ENCODE measurements around the gene ABCA10. TPM values are rescaled to one million over a fixed set of nuclear protein-coding genes. Genes with fewer than 3 reads are reported as not detected.
A peak's percentile ranks its signal among the peaks of the same experiment; 100 is the strongest.

The ABCA10 gene
- polyA plus RNA-seq, 2 donors = 2.5 to 5.4 TPM

DNA sequence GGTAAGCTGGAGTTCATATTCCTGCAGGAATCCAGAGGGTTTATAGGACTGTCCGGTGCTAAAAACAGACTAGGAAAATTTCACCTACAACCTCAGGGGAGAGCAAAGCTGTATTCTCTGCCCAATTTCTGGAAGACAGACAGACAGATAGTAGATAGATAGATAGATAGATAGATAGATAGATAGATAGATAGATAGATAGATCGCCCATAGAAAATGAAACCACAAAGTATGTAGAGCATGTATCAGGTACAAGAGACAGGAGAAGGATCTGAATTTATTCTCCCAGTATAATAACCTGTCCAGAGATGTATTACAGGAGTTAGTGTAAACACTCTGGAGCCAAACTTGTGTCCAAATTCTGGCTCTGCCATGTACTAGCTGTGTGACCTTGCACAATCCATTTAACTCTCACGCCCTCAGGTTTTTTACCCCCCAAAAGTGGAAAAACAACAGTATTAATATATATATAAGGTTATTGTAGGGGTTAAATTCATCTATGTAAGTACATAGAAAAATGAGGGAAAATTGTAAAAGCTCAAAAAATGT lies 84.9 kb downstream of the ABCA10 start:
- no peak overlapping the region for H3K27ac ChIP-seq (ENCODE audit: low read depth in 2 of 2, low read length in 1 of 2)
- no peaks in the 10 kb centered on the region for H3K9me3 ChIP-seq (ENCODE audit: control insufficient read depth in 2 of 2, insufficient read depth in 1 of 2, low read depth in 1 of 2, low read length in 1 of 2)
- no peaks in the 10 kb centered on the region for H3K4me1 ChIP-seq (ENCODE audit: control insufficient read depth in 2 of 2, insufficient read depth in 2 of 2, low read length in 1 of 2)
- no peaks in the 10 kb centered on the region for H3K27me3 ChIP-seq (ENCODE audit: control insufficient read depth in 1 of 2, insufficient read depth in 2 of 2, low read length in 2 of 2)
- no peak overlapping the region for H3K4me3 ChIP-seq (ENCODE audit: low read depth in 1 of 2, low read length in 2 of 2)
- WGBS, 2 donors = 95 to 98% methylated on average over 3 of the region's 3 CpGs
- no peaks in the 10 kb centered on the region for H3K36me3 ChIP-seq (ENCODE audit: control insufficient read depth in 2 of 2, insufficient read depth in 2 of 2, low read length in 1 of 2)

DNA sequence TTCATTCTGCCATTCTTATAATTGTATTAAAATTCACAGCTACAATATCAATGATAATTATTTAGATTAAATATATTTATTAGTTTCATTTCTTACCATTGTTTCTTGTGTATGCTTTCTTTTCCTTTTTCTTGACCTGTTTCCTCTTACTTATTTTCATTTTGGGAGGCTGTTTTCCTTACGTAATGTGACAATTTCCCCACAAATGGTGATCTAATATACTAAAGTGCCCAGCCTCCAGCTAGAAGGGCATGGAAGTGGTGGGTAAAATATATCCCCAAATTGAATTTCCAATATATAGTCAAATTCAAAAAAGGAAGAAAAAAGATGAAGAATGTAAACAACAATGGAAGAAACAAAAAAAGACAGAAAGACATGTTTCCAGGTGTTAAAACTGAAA lies 85.5 kb downstream of the ABCA10 start:
- Histone ChIP-seq H3K4me3 (ENCODE audit: low read depth in 1 of 2, low read length in 2 of 2) (no peak overlapping the region), H3K27ac (ENCODE audit: low read depth in 2 of 2, low read length in 1 of 2) (no peak overlapping the region), H3K9me3 (ENCODE audit: control insufficient read depth in 2 of 2, insufficient read depth in 1 of 2, low read depth in 1 of 2, low read length in 1 of 2) (no peaks in the 10 kb centered on the region), H3K4me1 (ENCODE audit: control insufficient read depth in 2 of 2, insufficient read depth in 2 of 2, low read length in 1 of 2) (no peaks in the 10 kb centered on the region), H3K36me3 (ENCODE audit: control insufficient read depth in 2 of 2, insufficient read depth in 2 of 2, low read length in 1 of 2) (no peaks in the 10 kb centered on the region), H3K27me3 (ENCODE audit: control insufficient read depth in 1 of 2, insufficient read depth in 2 of 2, low read length in 2 of 2) (no peaks in the 10 kb centered on the region)
- 87% methylated on average over 1 of the region's 1 CpG for WGBS, 2 donors

DNA sequence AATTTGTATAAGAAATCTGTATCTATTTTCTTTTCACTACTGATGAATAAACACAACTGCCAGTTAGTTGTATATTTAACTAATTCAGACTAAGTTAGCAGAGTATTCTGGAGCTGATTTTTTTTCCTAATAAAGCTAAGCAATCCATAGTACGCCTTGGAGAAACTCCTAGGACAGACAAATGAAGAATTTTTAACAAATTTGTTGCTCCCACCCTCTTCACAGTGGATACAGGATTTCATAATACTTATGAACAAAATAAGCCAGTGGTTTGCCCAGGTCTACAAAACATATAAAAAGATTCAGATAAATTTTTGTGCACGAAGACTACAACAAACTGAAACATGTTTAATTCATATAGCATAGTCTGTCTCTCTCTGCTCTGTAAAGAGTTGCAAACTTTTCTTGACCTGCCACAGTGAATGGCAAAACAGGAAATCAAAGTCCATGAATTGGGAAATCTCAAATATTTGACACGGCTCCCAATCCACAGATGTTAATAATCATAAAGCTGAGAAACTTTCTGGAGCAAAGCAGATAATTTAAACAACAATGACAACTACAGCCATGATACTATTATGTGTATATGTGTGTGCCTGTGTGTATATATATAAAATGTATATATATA lies 86.3 kb downstream of the ABCA10 start:
- 51 to 55% methylated on average over 3 of the region's 3 CpGs for WGBS, 2 donors
- Histone ChIP-seq H3K27me3 (ENCODE audit: control insufficient read depth in 1 of 2, insufficient read depth in 2 of 2, low read length in 2 of 2) (no peaks in the 10 kb centered on the region), H3K4me3 (ENCODE audit: low read depth in 1 of 2, low read length in 2 of 2) (no peak overlapping the region), H3K4me1 (ENCODE audit: control insufficient read depth in 2 of 2, insufficient read depth in 2 of 2, low read length in 1 of 2) (no peaks in the 10 kb centered on the region), H3K9me3 (ENCODE audit: control insufficient read depth in 2 of 2, insufficient read depth in 1 of 2, low read depth in 1 of 2, low read length in 1 of 2) (no peaks in the 10 kb centered on the region), H3K36me3 (ENCODE audit: control insufficient read depth in 2 of 2, insufficient read depth in 2 of 2, low read length in 1 of 2) (no peaks in the 10 kb centered on the region), H3K27ac (ENCODE audit: low read depth in 2 of 2, low read length in 1 of 2) (no peak overlapping the region)

DNA sequence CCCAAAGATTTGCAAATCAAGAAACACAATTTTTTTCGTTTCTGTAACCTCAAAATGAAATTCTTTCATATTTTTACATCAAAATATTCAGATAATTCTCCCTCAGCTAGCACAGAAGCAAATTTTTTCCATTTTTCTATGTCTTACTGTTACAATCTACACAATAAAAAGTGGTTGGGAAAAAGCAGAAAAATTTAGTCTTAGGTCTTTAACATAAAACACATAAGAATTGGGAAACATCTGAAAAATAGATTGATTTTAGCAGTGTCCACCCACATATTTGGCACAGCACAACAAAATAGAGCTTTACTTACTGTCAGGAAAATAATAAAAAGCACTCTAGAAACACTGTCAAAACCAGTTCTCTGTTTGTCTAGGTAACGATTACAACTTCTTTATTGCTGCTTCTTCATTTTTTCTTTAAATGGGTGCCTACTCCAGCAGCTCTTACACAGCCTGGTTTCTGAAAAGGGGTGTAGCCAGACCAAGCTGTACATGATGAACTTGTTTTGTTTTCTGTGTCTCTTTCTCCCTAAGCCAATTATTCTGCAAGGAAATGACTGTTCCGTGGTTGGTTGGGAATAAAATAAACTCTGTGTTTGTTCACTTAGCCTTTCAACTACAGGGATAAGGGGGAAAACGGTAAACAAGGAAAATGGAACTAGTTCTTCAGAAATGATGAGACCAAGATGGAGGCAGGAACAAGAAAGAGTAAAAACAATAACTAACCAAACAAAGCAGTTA lies 87.0 kb downstream of the ABCA10 start, which contains the start of gene ABCA6:
Gene ABCA6, minus strand, starts transcription at position 465 of the 744 bp plus-strand sequence. CDS start 1,192 bp downstream, outside the sequence.
- Histone ChIP-seq H3K4me1 (ENCODE audit: control insufficient read depth in 2 of 2, insufficient read depth in 2 of 2, low read length in 1 of 2) (no peaks in the 10 kb centered on the region), H3K4me3 (ENCODE audit: low read depth in 1 of 2, low read length in 2 of 2) (peak within 1 kb of the TSS in 1 of 2 donors; percentile 0), H3K36me3 (ENCODE audit: control insufficient read depth in 2 of 2, insufficient read depth in 2 of 2, low read length in 1 of 2) (no peaks in the 10 kb centered on the region), H3K27me3 (ENCODE audit: control insufficient read depth in 1 of 2, insufficient read depth in 2 of 2, low read length in 2 of 2) (no peaks in the 10 kb centered on the region), H3K9me3 (ENCODE audit: control insufficient read depth in 2 of 2, insufficient read depth in 1 of 2, low read depth in 1 of 2, low read length in 1 of 2) (no peaks in the 10 kb centered on the region), H3K27ac (ENCODE audit: low read depth in 2 of 2, low read length in 1 of 2) (no peak within 1 kb of the TSS)
- WGBS, 2 donors = 38 to 44% methylated on average over 4 of the region's 4 CpGs

DNA sequence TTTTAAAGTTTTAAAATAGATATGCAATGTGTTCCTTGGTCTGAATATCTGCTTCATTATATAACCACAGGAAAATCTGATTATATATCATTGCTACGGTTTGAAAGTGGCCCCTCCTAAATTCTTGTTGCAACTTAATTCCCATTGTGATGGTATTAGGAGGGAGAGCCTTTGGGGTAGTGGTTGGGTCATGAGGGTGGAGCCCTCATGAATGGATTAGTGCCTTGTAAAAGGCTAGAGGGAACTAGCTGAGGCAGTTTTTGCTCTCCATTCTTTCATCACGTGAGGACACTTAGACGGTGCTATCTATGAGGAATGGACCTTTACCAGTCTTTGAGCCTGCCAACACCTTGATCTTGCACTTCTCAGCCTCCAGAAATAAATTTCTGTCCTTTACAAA lies 94.5 kb downstream of the ABCA10 start:
- H3K27me3 ChIP-seq (ENCODE audit: control insufficient read depth in 1 of 2, insufficient read depth in 2 of 2, low read length in 2 of 2) = no peaks in the 10 kb centered on the region
- H3K36me3 ChIP-seq (ENCODE audit: control insufficient read depth in 2 of 2, insufficient read depth in 2 of 2, low read length in 1 of 2) = no peaks in the 10 kb centered on the region
- H3K4me3 ChIP-seq (ENCODE audit: low read depth in 1 of 2, low read length in 2 of 2) = no peak overlapping the region
- H3K9me3 ChIP-seq (ENCODE audit: control insufficient read depth in 2 of 2, insufficient read depth in 1 of 2, low read depth in 1 of 2, low read length in 1 of 2) = no peaks in the 10 kb centered on the region
- no peak overlapping the region for H3K27ac ChIP-seq (ENCODE audit: low read depth in 2 of 2, low read length in 1 of 2)
- WGBS, 2 donors = 67 to 75% methylated on average over 3 of the region's 3 CpGs
- H3K4me1 ChIP-seq (ENCODE audit: control insufficient read depth in 2 of 2, insufficient read depth in 2 of 2, low read length in 1 of 2) = no peaks in the 10 kb centered on the region

DNA sequence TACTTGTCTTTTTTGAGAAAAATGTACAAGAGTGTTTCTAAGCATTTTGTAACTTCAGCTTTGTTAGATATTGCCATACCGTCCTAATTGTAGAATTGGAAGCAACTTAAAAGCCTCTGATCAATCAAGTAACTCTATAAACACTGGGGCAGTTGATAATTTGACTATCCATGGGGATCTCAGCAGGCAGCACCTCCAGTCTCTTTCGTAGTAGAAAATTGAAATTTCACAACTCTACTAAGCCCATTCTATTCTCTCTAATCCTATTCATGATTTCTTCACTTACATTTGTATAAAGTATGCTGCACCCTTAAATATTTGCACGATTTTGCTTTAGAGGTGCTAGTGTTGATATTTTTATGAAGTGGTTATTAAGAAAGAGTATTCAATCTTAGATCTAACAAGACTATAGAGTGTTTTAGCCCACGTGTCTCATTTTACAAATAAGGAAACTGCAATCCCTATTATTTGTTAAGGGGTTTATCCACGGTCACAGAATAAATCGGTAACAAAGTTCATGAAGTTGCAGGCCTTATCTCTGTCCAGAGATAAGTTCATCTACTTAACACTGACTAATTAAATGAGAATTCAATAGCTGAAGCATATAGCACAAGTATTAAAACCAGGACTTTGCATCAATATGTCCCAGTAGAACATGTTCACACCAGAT lies 97.9 kb downstream of the ABCA10 start:
- H3K27me3 ChIP-seq (ENCODE audit: control insufficient read depth in 1 of 2, insufficient read depth in 2 of 2, low read length in 2 of 2) = no peaks in the 10 kb centered on the region
- 58 to 72% methylated on average over 6 of the region's 6 CpGs for WGBS, 2 donors
- H3K4me1 ChIP-seq (ENCODE audit: control insufficient read depth in 2 of 2, insufficient read depth in 2 of 2, low read length in 1 of 2) = no peaks in the 10 kb centered on the region
- no peak overlapping the region for H3K4me3 ChIP-seq (ENCODE audit: low read depth in 1 of 2, low read length in 2 of 2)
- no peaks in the 10 kb centered on the region for H3K36me3 ChIP-seq (ENCODE audit: control insufficient read depth in 2 of 2, insufficient read depth in 2 of 2, low read length in 1 of 2)
- H3K9me3 ChIP-seq (ENCODE audit: control insufficient read depth in 2 of 2, insufficient read depth in 1 of 2, low read depth in 1 of 2, low read length in 1 of 2) = no peaks in the 10 kb centered on the region
- H3K27ac ChIP-seq (ENCODE audit: low read depth in 2 of 2, low read length in 1 of 2) = no peak overlapping the region

DNA sequence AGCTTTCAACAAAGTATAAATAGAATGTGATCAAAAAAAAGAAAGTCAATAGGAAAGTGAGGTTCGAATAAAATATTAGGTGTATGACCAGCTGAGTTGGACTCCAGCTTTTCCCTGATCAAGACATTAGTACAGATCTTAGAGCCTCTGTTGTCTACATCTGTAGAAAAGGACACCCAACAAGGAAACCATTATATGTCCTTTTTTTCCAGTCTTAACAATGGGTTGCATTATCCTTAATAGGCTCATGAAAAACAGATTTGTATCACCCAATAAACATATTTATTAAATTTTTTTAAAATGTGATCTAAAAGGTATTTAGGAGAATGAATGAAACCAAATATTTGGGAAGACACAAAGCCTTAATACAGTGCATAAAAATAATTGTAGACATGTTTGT lies 105.0 kb downstream of the ABCA10 start:
- no peaks in the 10 kb centered on the region for H3K4me1 ChIP-seq (ENCODE audit: control insufficient read depth in 2 of 2, insufficient read depth in 2 of 2, low read length in 1 of 2)

DNA sequence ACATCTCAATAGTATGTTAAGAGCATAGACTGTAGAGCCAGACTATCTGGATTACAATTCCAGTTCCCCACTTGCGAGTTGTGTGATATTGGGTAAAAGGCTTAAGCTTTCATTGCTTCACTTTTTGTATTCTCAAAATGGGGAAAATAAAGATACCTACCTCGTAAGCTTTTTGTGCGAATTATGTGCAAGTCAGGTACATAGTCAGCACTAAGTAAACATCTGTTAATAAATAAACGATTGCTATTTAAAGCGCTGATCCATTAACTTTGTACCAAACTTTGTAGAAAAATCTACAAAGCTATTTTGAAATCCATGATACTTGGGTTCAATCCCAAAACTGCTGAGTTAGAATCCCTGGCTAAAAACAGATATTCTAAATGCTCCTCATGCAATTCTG lies 106.6 kb downstream of the ABCA10 start:
- Histone ChIP-seq H3K4me1 (ENCODE audit: control insufficient read depth in 2 of 2, insufficient read depth in 2 of 2, low read length in 1 of 2) (no peaks in the 10 kb centered on the region), H3K4me3 (ENCODE audit: low read depth in 1 of 2, low read length in 2 of 2) (no peak overlapping the region), H3K36me3 (ENCODE audit: control insufficient read depth in 2 of 2, insufficient read depth in 2 of 2, low read length in 1 of 2) (no peaks in the 10 kb centered on the region), H3K27me3 (ENCODE audit: control insufficient read depth in 1 of 2, insufficient read depth in 2 of 2, low read length in 2 of 2) (no peaks in the 10 kb centered on the region), H3K27ac (ENCODE audit: low read depth in 2 of 2, low read length in 1 of 2) (no peak overlapping the region), H3K9me3 (ENCODE audit: control insufficient read depth in 2 of 2, insufficient read depth in 1 of 2, low read depth in 1 of 2, low read length in 1 of 2) (no peaks in the 10 kb centered on the region)
- 97% methylated on average over 5 of the region's 5 CpGs for WGBS, 2 donors

More for the DNA sequence above, 105.0 kb downstream of the ABCA10 start:
- WGBS, 2 donors = 81 to 94% methylated on average over 1 of the region's 1 CpG
- Histone ChIP-seq H3K27ac (ENCODE audit: low read depth in 2 of 2, low read length in 1 of 2) (no peak overlapping the region), H3K36me3 (ENCODE audit: control insufficient read depth in 2 of 2, insufficient read depth in 2 of 2, low read length in 1 of 2) (no peaks in the 10 kb centered on the region), H3K9me3 (ENCODE audit: control insufficient read depth in 2 of 2, insufficient read depth in 1 of 2, low read depth in 1 of 2, low read length in 1 of 2) (no peaks in the 10 kb centered on the region), H3K27me3 (ENCODE audit: control insufficient read depth in 1 of 2, insufficient read depth in 2 of 2, low read length in 2 of 2) (no peaks in the 10 kb centered on the region), H3K4me3 (ENCODE audit: low read depth in 1 of 2, low read length in 2 of 2) (no peak overlapping the region)

DNA sequence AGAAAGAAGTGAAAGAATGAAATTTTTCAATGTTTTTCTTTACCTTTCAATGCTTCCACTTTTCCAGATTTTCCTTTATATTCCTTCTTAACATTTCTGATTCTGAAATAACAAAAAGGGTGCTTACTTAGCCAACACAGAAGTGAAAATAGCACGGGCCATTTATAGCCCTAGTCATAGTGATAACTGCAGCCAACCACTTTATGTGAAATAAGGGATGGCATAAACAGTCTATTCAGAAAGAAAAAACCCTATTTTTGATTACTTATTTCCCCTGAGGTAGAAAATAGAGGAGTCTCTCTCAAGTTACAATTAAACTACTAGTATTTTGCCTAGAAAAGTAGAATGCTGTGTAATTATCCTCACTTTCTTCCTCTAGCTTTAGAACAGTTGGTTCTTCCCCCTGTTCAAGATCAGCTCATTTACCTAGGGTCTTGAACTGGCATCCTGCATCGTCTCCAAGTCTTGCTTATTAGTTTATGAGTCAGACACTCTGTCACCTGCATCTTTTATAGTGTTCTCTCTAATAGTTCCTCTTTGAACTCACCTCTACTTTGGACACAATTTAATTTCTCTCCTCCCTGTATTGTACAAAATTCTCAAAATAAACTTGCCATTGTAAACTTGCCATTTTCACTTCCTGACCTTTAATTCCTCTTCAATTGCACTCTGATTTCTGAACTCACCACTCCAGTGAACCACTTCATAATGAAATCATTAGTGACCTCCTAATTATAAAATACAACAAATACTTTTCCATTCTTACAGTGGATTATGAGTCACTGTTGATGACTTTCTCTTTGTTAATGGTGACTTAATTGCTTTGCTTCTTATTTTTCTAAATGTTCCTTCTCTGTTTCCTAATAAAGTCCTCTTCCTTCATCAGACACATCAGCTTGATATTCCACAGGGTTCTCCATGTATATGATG lies 110.5 kb downstream of the ABCA10 start:
- Histone ChIP-seq H3K9me3 (ENCODE audit: control insufficient read depth in 2 of 2, insufficient read depth in 1 of 2, low read depth in 1 of 2, low read length in 1 of 2) (no peaks in the 10 kb centered on the region), H3K27ac (ENCODE audit: low read depth in 2 of 2, low read length in 1 of 2) (no peak overlapping the region), H3K36me3 (ENCODE audit: control insufficient read depth in 2 of 2, insufficient read depth in 2 of 2, low read length in 1 of 2) (no peaks in the 10 kb centered on the region), H3K4me3 (ENCODE audit: low read depth in 1 of 2, low read length in 2 of 2) (no peak overlapping the region), H3K27me3 (ENCODE audit: control insufficient read depth in 1 of 2, insufficient read depth in 2 of 2, low read length in 2 of 2) (no peaks in the 10 kb centered on the region), H3K4me1 (ENCODE audit: control insufficient read depth in 2 of 2, insufficient read depth in 2 of 2, low read length in 1 of 2) (no peaks in the 10 kb centered on the region)
- WGBS, 2 donors = 41 to 45% methylated on average over 2 of the region's 2 CpGs
